Measurements from ENCODE around the gene ALG3. TPM values are rescaled to one million over a fixed set of nuclear protein-coding genes. Genes with fewer than 3 reads are reported as not detected.

Gene ALG3
- polyA plus RNA-seq, 1 experiment = 35.6 TPM

DNA sequence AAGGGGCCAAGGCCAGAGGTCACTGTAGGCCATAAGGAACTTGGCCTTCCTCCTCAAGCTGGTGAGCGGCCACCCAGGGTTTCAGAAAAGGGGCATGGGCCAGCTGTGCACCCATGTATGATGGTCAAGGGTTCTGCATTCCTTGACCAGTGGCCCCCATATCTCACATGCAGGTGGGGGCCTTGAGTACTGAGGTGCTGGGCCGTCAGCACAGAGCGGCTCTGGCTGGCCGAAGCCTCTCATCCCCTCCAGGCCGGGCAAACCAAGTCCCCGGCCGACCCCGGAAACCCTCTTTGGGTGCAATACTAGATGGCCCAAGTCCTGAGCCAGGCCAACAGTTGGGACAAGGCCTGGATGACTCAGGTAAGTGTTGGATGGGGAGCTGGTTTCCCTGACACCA is 9.5 kb downstream of the ALG3 start:
- H3K27me3 ChIP-seq (ENCODE audit: control insufficient read depth, insufficient read depth, low read length) = peaks cover 16% of the 10 kb centered on the region
- ChIA-PET CTCF (interaction anchor here (2.8 to 3.0 kb wide), 2 partner anchors 11 to 12 kb away, joined by 12 to 20 read pairs; partner anchors contain the start of gene EEF1AKMT4), POLR2A (no interaction called here)

DNA sequence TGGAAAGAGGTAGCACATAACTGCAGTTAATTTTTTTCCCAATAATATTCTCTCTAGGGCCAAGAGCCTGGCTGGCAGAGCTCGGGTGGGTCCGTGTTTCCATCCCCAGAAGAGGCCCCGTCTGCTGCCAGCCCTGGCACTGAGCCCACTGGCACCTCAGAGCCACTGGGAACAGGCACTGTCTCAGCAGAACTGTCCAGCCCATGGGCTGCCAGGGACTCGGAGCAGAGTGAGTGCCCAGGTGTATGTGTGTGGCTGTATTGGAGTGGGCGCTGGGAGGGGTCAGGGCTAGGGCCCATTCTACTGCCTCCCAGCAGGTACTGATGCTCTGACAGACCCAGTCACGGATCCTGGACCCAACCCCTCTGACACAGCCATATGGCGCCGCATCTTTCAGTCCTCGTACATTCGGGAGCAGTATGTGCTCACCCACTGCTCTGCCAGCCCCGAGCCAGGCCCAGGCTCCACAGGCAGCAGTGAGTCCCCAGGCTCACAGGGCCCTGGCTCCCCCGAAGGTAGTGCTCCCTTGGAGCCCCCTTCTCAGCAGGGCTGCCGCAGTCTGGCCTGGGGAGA is 10.4 kb downstream of the ALG3 start:
- no peak overlapping the region for H3K4me3 ChIP-seq (ENCODE audit: low read depth, low read length)
- peaks cover 17% of the 10 kb centered on the region for H3K27me3 ChIP-seq (ENCODE audit: control insufficient read depth, insufficient read depth, low read length)
- ChIA-PET POLR2A (no interaction called here), CTCF (interaction anchor here (0.5 to 2.8 kb wide), 3 partner anchors 11 to 22 kb away, joined by 3 to 12 read pairs (median 6); partner anchors contain the start of gene EEF1AKMT4)
- peaks cover 3% of the 10 kb centered on the region; the same call in 1 of the 2 replicates for H3K9me3 ChIP-seq (ENCODE audit: control insufficient read depth, insufficient read depth, low read length)
- H3K27ac ChIP-seq (ENCODE audit: low read depth, low read length) = no peak overlapping the region
- no peak for DNase-seq (ENCODE audit: low read depth, low spot score)
- TF ChIP-seq CTCF (IDR thresholded peaks at IDR 0.05; ENCODE audit: low read depth, low read length) = no peak

More for the DNA sequence above, 9.5 kb downstream of the ALG3 start:
- TF ChIP-seq CTCF (IDR thresholded peaks at IDR 0.05; ENCODE audit: low read depth, low read length) = no peak
- Histone ChIP-seq H3K9me3 (ENCODE audit: control insufficient read depth, insufficient read depth, low read length) (peaks cover 3% of the 10 kb centered on the region; the same call in 1 of the 2 replicates), H3K4me3 (ENCODE audit: low read depth, low read length) (no peak overlapping the region), H3K27ac (ENCODE audit: low read depth, low read length) (no peak overlapping the region)
- no peak for DNase-seq (ENCODE audit: low read depth, low spot score)

DNA sequence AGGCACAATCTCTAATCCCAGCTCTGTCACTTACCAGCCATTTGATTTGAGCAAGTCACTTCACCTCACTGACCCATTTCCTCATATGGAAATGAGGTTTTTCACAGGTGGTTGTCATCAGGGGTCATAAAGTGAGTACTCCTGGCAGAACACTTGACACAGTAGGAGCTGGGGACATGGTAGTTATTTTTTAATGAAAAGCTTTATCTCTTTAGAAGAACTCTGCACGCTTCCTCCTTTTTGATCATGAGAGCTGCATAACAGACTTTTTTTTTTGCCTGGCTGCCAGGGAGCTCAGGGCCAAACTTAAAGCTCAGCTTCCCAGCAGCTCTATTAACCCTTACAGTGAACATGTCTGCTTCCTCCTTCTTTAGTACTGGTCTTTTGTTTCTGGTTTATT is 11.0 kb downstream of the ALG3 start:
- H3K4me3 ChIP-seq (ENCODE audit: low read depth, low read length) = no peak overlapping the region
- TF ChIP-seq CTCF (IDR thresholded peaks at IDR 0.05; ENCODE audit: low read depth, low read length) = no peak
- CTCF ChIA-PET = interaction anchor here (0.5 to 2.8 kb wide), 3 partner anchors 10 to 21 kb away, joined by 3 to 12 read pairs (median 6); partner anchors contain the start of gene EEF1AKMT4
- H3K27ac ChIP-seq (ENCODE audit: low read depth, low read length) = no peak overlapping the region
- no peak for DNase-seq (ENCODE audit: low read depth, low spot score)
- POLR2A ChIA-PET = no interaction called here
- H3K9me3 ChIP-seq (ENCODE audit: control insufficient read depth, insufficient read depth, low read length) = peaks cover 3% of the 10 kb centered on the region; the same call in 1 of the 2 replicates
- peaks cover 22% of the 10 kb centered on the region for H3K27me3 ChIP-seq (ENCODE audit: control insufficient read depth, insufficient read depth, low read length)

- Histone ChIP-seq H3K27me3 (ENCODE audit: control insufficient read depth, insufficient read depth, low read length) (peaks cover 28% of the 10 kb centered on the region), H3K27ac (ENCODE audit: low read depth, low read length) (no peak overlapping the region), H3K4me3 (ENCODE audit: low read depth, low read length) (no peak overlapping the region), H3K9me3 (ENCODE audit: control insufficient read depth, insufficient read depth, low read length) (peaks cover 3% of the 10 kb centered on the region; the same call in 1 of the 2 replicates)
- CTCF ChIA-PET = interaction anchor here (1.6 to 2.8 kb wide), 2 partner anchors 10 to 13 kb away, joined by 6 to 12 read pairs; partner anchors contain the start of gene EEF1AKMT4
- POLR2A ChIA-PET = no interaction called here
- DNase-seq (ENCODE audit: low read depth, low spot score) = no peak
- TF ChIP-seq CTCF (IDR thresholded peaks at IDR 0.05; ENCODE audit: low read depth, low read length) = no peak
Measured at GRCh38 chr3:184237211-184237610, 11.6 kb downstream of the ALG3 start.

GRCh38 chr3:184236636-184237035 is 12.1 kb downstream of the ALG3 start:
- DNase-seq (ENCODE audit: low read depth, low spot score) = no peak
- ChIA-PET POLR2A (no interaction called here), CTCF (interaction anchor here (0.6 to 2.8 kb wide), 4 partner anchors 9 to 218 kb away, joined by 3 to 12 read pairs (median 4); partner anchors contain the start of gene EEF1AKMT4)
- Histone ChIP-seq H3K27me3 (ENCODE audit: control insufficient read depth, insufficient read depth, low read length) (peaks cover 34% of the 10 kb centered on the region), H3K9me3 (ENCODE audit: control insufficient read depth, insufficient read depth, low read length) (peaks cover 3% of the 10 kb centered on the region; the same call in 1 of the 2 replicates), H3K4me3 (ENCODE audit: low read depth, low read length) (no peak overlapping the region), H3K27ac (ENCODE audit: low read depth, low read length) (no peak overlapping the region)
- TF ChIP-seq CTCF (IDR thresholded peaks at IDR 0.05; ENCODE audit: low read depth, low read length) = no peak
